Measurements from ENCODE around the gene SLC37A1. TPM values are rescaled to one million over a fixed set of nuclear protein-coding genes. Genes with fewer than 3 reads are reported as not detected.

SLC37A1 gene
- total RNA-seq, 4 donors from 2014 or later: 2.3 to 8.8 (median 6.3) TPM

GRCh38 chr21:42584296-42584641 is 70.6 kb downstream of the SLC37A1 start:
- Histone ChIP-seq H3K9me3 (no peaks in the 10 kb centered on the region), H3K27ac (no peak overlapping the region), H3K4me3 (no peak overlapping the region), H3K36me3 (no peaks in the 10 kb centered on the region), H3K27me3 (no peaks in the 10 kb centered on the region), H3K4me1 (no peaks in the 10 kb centered on the region)
- TF ChIP-seq CTCF (IDR thresholded peaks at IDR 0.05): no peak
- no peak for TF ChIP-seq POLR2A (IDR thresholded peaks at IDR 0.05)
- no peak for DNase-seq
- intact Hi-C loops (cut with DNase I; ENCODE audit: low total_unique reads): no loop called here

- no peaks in the 10 kb centered on the region for H3K4me1 ChIP-seq
- H3K27ac ChIP-seq: no peak overlapping the region
- H3K9me3 ChIP-seq: no peaks in the 10 kb centered on the region
- no peaks in the 10 kb centered on the region for H3K27me3 ChIP-seq
- intact Hi-C loops (cut with DNase I; ENCODE audit: low total_unique reads): no loop called here
- H3K4me3 ChIP-seq: no peak overlapping the region
- no peaks in the 10 kb centered on the region for H3K36me3 ChIP-seq
- no peak for TF ChIP-seq CTCF (IDR thresholded peaks at IDR 0.05)
- TF ChIP-seq POLR2A (IDR thresholded peaks at IDR 0.05): no peak
- DNase-seq: no peak
These were observed 72.2 kb downstream of the SLC37A1 start for GRCh38 chr21:42585881-42586280.

- Histone ChIP-seq H3K36me3 (no peaks in the 10 kb centered on the region), H3K27ac (no peak overlapping the region), H3K4me3 (no peak overlapping the region), H3K4me1 (no peaks in the 10 kb centered on the region), H3K27me3 (no peaks in the 10 kb centered on the region), H3K9me3 (no peaks in the 10 kb centered on the region)
- TF ChIP-seq CTCF (IDR thresholded peaks at IDR 0.05) (no peak), POLR2A (IDR thresholded peaks at IDR 0.05) (no peak)
- DNase-seq: no peak
- intact Hi-C loops (cut with DNase I; ENCODE audit: low total_unique reads): no loop called here
These were observed 72.8 kb downstream of the SLC37A1 start for GRCh38 chr21:42586406-42586805.

- no peaks in the 10 kb centered on the region for H3K4me1 ChIP-seq
- intact Hi-C loops (cut with DNase I; ENCODE audit: low total_unique reads): no loop called here
- no peaks in the 10 kb centered on the region for H3K9me3 ChIP-seq
- DNase-seq: no peak
- H3K27ac ChIP-seq: no peak overlapping the region
- no peaks in the 10 kb centered on the region for H3K27me3 ChIP-seq
- TF ChIP-seq CTCF (IDR thresholded peaks at IDR 0.05): no peak
- TF ChIP-seq POLR2A (IDR thresholded peaks at IDR 0.05): no peak
- H3K36me3 ChIP-seq: no peaks in the 10 kb centered on the region
- H3K4me3 ChIP-seq: no peak overlapping the region
These were observed 73.4 kb downstream of the SLC37A1 start for GRCh38 chr21:42587036-42587435.

GRCh38 chr21:42590431-42591131 is 76.9 kb downstream of the SLC37A1 start:
- DNase-seq: no peak
- TF ChIP-seq POLR2A (IDR thresholded peaks at IDR 0.05) (no peak), CTCF (IDR thresholded peaks at IDR 0.05) (no peak)

More at GRCh38 chr21:42590431-42591131, 76.9 kb downstream of the SLC37A1 start:
- Histone ChIP-seq H3K4me1 (no peaks in the 10 kb centered on the region), H3K4me3 (no peak overlapping the region), H3K27me3 (no peaks in the 10 kb centered on the region), H3K36me3 (no peaks in the 10 kb centered on the region), H3K9me3 (no peaks in the 10 kb centered on the region), H3K27ac (no peak overlapping the region)
- intact Hi-C loops (cut with DNase I; ENCODE audit: low total_unique reads): no loop called here

Measured in uterus (tissue), 4 donors.